Esophagus squamous epithelium (tissue), 4 donors: ENCODE measurements around the gene AIG1.

ENCODE experiments used
- POLR2A ChIP-seq, 4 donors: fragments of 450-650 bp; IDR thresholded peaks; one replicate each; pipeline ENCODE4 v1.6.1; 2017; ENCODE audit warnings: antibody characterized with exemption in 4 of 4, mild to moderate bottlenecking in 4 of 4, moderate library complexity in 3 of 4
- TF ChIP-seq, protein P1 (sequence below), 6 experiments: fragments of 450-650 bp in 4 of 6; fragments of 200-600 bp in 2 of 6; sonication (generic) in 2 of 6; IDR thresholded peaks; one replicate each; pipeline ENCODE4 v1.5.1; 2016 to 2019; ENCODE audit warnings: antibody characterized with exemption in 6 of 6, mild to moderate bottlenecking in 4 of 6, moderate library complexity in 4 of 6

DNA sequence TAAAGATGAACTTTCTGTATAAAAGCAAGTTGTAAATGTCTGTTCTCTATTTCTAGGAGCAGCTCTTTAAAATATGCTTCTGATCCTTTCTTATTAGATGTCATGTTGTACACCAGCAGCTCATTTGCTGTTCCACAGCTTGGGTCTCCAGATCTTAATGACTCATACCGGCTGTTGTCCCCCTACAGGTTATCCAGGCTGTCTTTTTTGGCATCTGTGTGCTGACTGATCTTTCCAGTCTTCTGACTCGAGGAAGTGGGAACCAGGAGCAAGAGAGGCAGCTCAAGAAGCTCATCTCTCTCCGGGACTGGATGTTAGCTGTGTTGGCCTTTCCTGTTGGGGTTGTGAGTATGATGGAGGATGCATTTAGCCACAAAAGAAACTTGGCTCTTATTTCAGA, 76.0 kb downstream of the AIG1 start:
- TF ChIP-seq, protein P1, sequence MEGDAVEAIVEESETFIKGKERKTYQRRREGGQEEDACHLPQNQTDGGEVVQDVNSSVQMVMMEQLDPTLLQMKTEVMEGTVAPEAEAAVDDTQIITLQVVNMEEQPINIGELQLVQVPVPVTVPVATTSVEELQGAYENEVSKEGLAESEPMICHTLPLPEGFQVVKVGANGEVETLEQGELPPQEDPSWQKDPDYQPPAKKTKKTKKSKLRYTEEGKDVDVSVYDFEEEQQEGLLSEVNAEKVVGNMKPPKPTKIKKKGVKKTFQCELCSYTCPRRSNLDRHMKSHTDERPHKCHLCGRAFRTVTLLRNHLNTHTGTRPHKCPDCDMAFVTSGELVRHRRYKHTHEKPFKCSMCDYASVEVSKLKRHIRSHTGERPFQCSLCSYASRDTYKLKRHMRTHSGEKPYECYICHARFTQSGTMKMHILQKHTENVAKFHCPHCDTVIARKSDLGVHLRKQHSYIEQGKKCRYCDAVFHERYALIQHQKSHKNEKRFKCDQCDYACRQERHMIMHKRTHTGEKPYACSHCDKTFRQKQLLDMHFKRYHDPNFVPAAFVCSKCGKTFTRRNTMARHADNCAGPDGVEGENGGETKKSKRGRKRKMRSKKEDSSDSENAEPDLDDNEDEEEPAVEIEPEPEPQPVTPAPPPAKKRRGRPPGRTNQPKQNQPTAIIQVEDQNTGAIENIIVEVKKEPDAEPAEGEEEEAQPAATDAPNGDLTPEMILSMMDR (IDR thresholded peaks at IDR 0.05): no peak
- TF ChIP-seq POLR2A (IDR thresholded peaks at IDR 0.05): no peak
